Activated CD4-positive, alpha-beta T cell treated with anti-CD3 and anti-CD28 coated beads, Interleukin-2, Interleukin-4, amounts not matched to agents 100 ng/mL and 50 ng/mL, durations not matched to agents 16 hours and 8 hours (primary cell): ENCODE measurements around the gene ORMDL2.
"Not testable (repeated sequence)": the region's sequence is repeated elsewhere in the genome, so short reads cannot be mapped to it uniquely, and the experiment has no call there.

ENCODE experiments used
- DNase-seq: peaks from one replicate; pipeline ENCODE4 v3.0.0-alpha.2; 2020; ENCODE audit warnings: low spot score

ORMDL2 gene

GRCh38 chr12:55828357-55828756, 10.5 kb downstream of the ORMDL2 start:
- DNase-seq: no peak

- no peak for DNase-seq
These were observed 12.2 kb downstream of the ORMDL2 start for GRCh38 chr12:55829967-55830600.

GRCh38 chr12:55830601-55831446, 13.0 kb downstream of the ORMDL2 start:
- peak; percentile 42 for DNase-seq

GRCh38 chr12:55831447-55831815, 13.6 kb downstream of the ORMDL2 start:
- DNase-seq: no peak

GRCh38 chr12:55833056-55833455, 15.2 kb downstream of the ORMDL2 start:
- no peak for DNase-seq

GRCh38 chr12:55834400-55834799, 16.6 kb downstream of the ORMDL2 start:
- DNase-seq: not testable (repeated sequence)

- no peak for DNase-seq
These were observed 20.5 kb downstream of the ORMDL2 start for GRCh38 chr12:55838361-55838760.

- no peak for DNase-seq
These were observed 21.7 kb downstream of the ORMDL2 start for GRCh38 chr12:55839345-55840140.

GRCh38 chr12:55840581-55841351, 22.9 kb downstream of the ORMDL2 start:
- DNase-seq: no peak

GRCh38 chr12:55842681-55843429, 25.0 kb downstream of the ORMDL2 start, which contains the start of gene MMP19:
TSS of gene MMP19 (minus strand) at chr12:55842936. CDS start at chr12:55842830, 106 bp downstream.
- no peak for DNase-seq

GRCh38 chr12:55843431-55843830, 25.6 kb downstream of the ORMDL2 start:
- DNase-seq: no peak

GRCh38 chr12:55844961-55845360, 27.1 kb downstream of the ORMDL2 start:
- DNase-seq: no peak

GRCh38 chr12:55845361-55845760, 27.5 kb downstream of the ORMDL2 start:
- DNase-seq: no peak

- DNase-seq: no peak
These were observed 28.1 kb downstream of the ORMDL2 start for GRCh38 chr12:55845785-55846496.

- no peak for DNase-seq
These were observed 29.2 kb downstream of the ORMDL2 start for GRCh38 chr12:55847033-55847432.

- DNase-seq: peak; percentile 22
These were observed 29.9 kb downstream of the ORMDL2 start for GRCh38 chr12:55847603-55848291.

GRCh38 chr12:55849616-55850343, 31.9 kb downstream of the ORMDL2 start:
- DNase-seq: no peak

- no peak for DNase-seq
These were observed 32.6 kb downstream of the ORMDL2 start for GRCh38 chr12:55850401-55850800.

GRCh38 chr12:55850893-55851292, 33.1 kb downstream of the ORMDL2 start:
- no peak for DNase-seq
